OCI-LY7 (cell line): Measurements from ENCODE around the gene RRM2.

Source experiments
- CTCF ChIP-seq: fragments of 200-600 bp; sonication (generic); conservative IDR thresholded peaks from 2 replicates; pipeline ENCODE4 v1.5.1; 2014; ENCODE audit warnings: mild to moderate bottlenecking, antibody characterized with exemption, low read length, moderate library complexity, mixed read lengths
- EZH2phosphoT487 ChIP-seq: fragments of 200-600 bp; sonication (generic); IDR thresholded peaks from 2 replicates; pipeline ENCODE4 v1.6.1; 2018; ENCODE audit warnings: low read depth, borderline replicate concordance, mild to moderate bottlenecking, mixed run types, antibody characterized with exemption, low read length, moderate library complexity, mixed read lengths

GRCh38 chr2:10145519-10146357 lies 23.2 kb downstream of the RRM2 start:
- no peak for TF ChIP-seq CTCF
- no peak for TF ChIP-seq EZH2phosphoT487
